Left ventricle myocardium inferior (tissue), 1 donor: ENCODE measurements around the gene CCDC138. TPM values are rescaled to one million over a fixed set of nuclear protein-coding genes. Genes with fewer than 3 reads are reported as not detected.

ENCODE experiments used
- DNase-seq: peaks from one replicate; pipeline ENCODE4 v3.0.0-alpha.2; 2020
- H3K27ac ChIP-seq: fragments of 200-600 bp; replicated peaks from 2 replicates; pipeline ENCODE4 v1.8.0; 2021
- H3K27me3 ChIP-seq: fragments of 200-600 bp; 2 replicates; pipeline ENCODE4 v1.8.0; 2021; ENCODE audit warnings: low read depth
- H3K36me3 ChIP-seq: fragments of 200-600 bp; 2 replicates; pipeline ENCODE4 v1.8.0; 2021
- H3K4me1 ChIP-seq: fragments of 200-600 bp; 2 replicates; pipeline ENCODE4 v1.8.0; 2021
- H3K4me3 ChIP-seq: fragments of 200-600 bp; 2 replicates; pipeline ENCODE4 v1.8.0; 2021; ENCODE audit warnings: mild to moderate bottlenecking, moderate library complexity
- H3K9me3 ChIP-seq: fragments of 200-600 bp; replicated peaks from 2 replicates; pipeline ENCODE4 v1.8.0; 2021
- intact Hi-C: fragments of 100-400 bp; cut with micrococcal nuclease; formaldehyde crosslinking; loops from one replicate; pipeline ENCODE4 v1.11.0; 2022
- total RNA-seq: library from RNA; stranded (reverse); fragmentation: NEBNext Ultra II Directional; extraction: Animal tissue kit (Norgen Biotek cat#: 25700); gene quantifications from one replicate; pipeline ENCODE4 v1.2.1, GENCODE V29; 2021
- TF ChIP-seq, protein P1 (sequence below): fragments of 200-600 bp; IDR thresholded peaks from 2 replicates; pipeline ENCODE4 v1.8.0; 2021; ENCODE audit warnings: antibody characterized with exemption, mild to moderate bottlenecking, borderline replicate concordance
- donor health status: DM: no; HTN: yes; CAD: no; lungs with severe emphysema.

CCDC138 gene
- total RNA-seq, 1 donor from 2014 or later = 1.1 TPM

- intact Hi-C loops = no loop called here
- H3K27me3 ChIP-seq = peaks cover 25% of the 10 kb centered on the region
- H3K9me3 ChIP-seq = no peaks in the 10 kb centered on the region
- no peak overlapping the region for H3K27ac ChIP-seq
- DNase-seq = no peak
- TF ChIP-seq, protein P1, sequence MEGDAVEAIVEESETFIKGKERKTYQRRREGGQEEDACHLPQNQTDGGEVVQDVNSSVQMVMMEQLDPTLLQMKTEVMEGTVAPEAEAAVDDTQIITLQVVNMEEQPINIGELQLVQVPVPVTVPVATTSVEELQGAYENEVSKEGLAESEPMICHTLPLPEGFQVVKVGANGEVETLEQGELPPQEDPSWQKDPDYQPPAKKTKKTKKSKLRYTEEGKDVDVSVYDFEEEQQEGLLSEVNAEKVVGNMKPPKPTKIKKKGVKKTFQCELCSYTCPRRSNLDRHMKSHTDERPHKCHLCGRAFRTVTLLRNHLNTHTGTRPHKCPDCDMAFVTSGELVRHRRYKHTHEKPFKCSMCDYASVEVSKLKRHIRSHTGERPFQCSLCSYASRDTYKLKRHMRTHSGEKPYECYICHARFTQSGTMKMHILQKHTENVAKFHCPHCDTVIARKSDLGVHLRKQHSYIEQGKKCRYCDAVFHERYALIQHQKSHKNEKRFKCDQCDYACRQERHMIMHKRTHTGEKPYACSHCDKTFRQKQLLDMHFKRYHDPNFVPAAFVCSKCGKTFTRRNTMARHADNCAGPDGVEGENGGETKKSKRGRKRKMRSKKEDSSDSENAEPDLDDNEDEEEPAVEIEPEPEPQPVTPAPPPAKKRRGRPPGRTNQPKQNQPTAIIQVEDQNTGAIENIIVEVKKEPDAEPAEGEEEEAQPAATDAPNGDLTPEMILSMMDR = no peak
- no peaks in the 10 kb centered on the region for H3K36me3 ChIP-seq
- H3K4me1 ChIP-seq = peaks cover 2% of the 10 kb centered on the region
- H3K4me3 ChIP-seq = no peak overlapping the region
These were observed 134.1 kb downstream of the CCDC138 start for GRCh38 chr2:108920686-108921085.

DNA sequence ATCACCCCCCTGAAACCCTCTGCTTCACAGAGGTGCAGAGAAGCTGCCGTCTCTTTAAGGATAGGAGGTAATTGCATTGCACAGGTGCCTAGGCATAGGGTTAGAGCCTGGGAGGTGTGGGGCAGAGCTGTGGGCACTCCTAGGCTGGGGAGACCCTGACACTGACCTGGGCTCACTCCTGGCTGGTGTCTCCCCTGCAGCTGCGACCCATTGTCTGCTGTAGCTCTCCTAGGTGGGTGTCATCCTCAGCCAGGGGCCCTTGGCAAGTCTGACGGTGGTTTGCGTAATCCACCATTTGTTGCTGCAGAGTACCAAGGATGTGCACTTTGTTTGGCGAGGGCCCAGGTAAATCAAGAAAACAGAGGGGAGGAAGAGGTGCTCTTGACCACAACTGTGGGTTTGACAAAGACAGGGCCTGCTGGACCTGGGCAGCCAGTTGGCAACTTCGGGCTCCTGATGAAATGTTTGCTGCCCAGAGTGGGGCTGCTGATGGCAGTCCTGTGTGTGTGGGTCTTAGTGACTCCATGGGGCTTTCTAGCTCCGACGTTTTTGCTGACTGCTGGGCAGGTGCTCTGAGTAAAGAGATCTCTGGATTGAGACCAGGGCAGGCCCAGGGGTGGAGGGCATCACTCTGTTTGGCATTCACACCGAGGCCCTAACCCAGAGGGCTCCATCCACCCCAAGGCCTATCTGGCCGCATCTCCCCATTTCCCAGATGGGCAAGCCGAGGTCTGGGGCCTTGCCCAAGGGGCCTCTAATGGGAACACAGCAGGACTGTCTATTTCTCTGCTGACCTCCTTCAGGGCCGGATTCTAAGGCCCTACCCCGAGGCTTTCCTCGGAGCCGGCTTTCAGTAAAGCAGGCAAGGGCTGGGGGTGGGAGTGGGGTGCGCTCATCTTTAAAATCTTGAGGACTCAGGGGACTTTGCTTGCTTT, 134.8 kb downstream of the CCDC138 start:
- intact Hi-C loops = no loop called here
- TF ChIP-seq, protein P1 = no peak
- Histone ChIP-seq H3K36me3 (no peaks in the 10 kb centered on the region), H3K27ac (no peak overlapping the region), H3K9me3 (no peaks in the 10 kb centered on the region), H3K27me3 (peaks cover 25% of the 10 kb centered on the region), H3K4me3 (no peak overlapping the region), H3K4me1 (peaks cover 8% of the 10 kb centered on the region)
- DNase-seq = no peak

- peaks cover 8% of the 10 kb centered on the region for H3K4me1 ChIP-seq
- intact Hi-C loops = no loop called here
- H3K27me3 ChIP-seq = peaks cover 25% of the 10 kb centered on the region
- no peak overlapping the region for H3K27ac ChIP-seq
- no peaks in the 10 kb centered on the region for H3K36me3 ChIP-seq
- H3K9me3 ChIP-seq = no peaks in the 10 kb centered on the region
- TF ChIP-seq, protein P1 = no peak
- no peak overlapping the region for H3K4me3 ChIP-seq
- no peak for DNase-seq
These were observed 135.8 kb downstream of the CCDC138 start for GRCh38 chr2:108922141-108922915.

GRCh38 chr2:108923019-108923700, 136.6 kb downstream of the CCDC138 start:
- Histone ChIP-seq H3K4me3 (no peak overlapping the region), H3K27ac (no peak overlapping the region), H3K27me3 (peaks cover 17% of the 10 kb centered on the region), H3K36me3 (no peaks in the 10 kb centered on the region), H3K9me3 (no peaks in the 10 kb centered on the region), H3K4me1 (peaks cover 8% of the 10 kb centered on the region)
- DNase-seq = no peak
- TF ChIP-seq, protein P1 = no peak
- intact Hi-C loops = no loop called here
